ENCODE measurements around the gene UBE2A.

Gene UBE2A

GRCh38 chrX:119574394-119575266 lies at the start of gene UBE2A:
UBE2A (plus strand) TSS chrX:119574563; CDS start chrX:119574712, 149 bp downstream.
- peak; percentile 89 for DNase-seq (ENCODE audit: low spot score)

DNA sequence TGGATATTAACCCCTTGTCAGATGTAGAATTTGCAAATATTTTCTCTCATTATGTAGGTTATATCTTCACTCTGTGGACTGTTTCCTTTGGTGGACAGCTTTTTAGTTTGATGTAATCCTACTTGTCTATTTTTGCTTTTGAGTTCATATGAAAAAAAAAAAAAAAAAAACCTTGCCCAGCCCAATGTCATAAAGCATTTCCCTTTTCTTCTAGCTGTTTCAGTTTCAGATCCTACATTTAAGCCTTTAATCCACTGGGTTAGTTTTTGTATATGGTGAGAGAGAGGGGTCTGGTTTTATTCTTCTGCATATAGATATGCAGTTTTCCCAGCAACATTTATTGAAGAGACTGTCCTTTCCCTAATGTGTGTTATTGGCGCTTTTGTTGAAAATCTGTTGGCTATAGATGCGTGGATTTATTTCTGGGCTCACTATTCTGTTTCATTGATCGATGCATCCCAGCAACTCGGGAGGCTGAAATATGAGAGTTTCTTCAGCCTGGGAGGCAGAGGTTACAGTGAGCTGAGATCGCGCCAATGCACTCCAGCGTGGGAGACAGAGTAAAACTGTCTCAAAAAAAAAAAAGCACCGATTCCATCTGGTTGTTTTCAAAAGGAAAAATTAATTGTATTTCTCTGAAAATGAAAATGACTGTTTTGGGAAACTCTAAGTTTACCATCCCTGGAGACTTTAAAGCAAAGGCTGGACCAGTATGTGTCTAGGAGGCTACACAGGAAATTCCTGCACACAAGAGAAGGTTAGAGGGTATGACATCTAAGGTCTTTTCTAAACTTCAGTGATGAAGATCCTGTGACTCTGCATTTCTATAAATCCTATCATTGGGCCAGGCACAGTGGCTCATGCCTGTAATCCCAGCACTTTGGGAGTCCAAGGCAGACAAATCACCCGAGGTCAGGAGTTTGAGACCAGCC lies 44.8 kb upstream of the UBE2A start:
- DNase-seq (ENCODE audit: low spot score), result no peak

GRCh38 chrX:119537487-119537886 lies 36.9 kb upstream of the UBE2A start:
- DNase-seq (ENCODE audit: low spot score), result no peak

DNA sequence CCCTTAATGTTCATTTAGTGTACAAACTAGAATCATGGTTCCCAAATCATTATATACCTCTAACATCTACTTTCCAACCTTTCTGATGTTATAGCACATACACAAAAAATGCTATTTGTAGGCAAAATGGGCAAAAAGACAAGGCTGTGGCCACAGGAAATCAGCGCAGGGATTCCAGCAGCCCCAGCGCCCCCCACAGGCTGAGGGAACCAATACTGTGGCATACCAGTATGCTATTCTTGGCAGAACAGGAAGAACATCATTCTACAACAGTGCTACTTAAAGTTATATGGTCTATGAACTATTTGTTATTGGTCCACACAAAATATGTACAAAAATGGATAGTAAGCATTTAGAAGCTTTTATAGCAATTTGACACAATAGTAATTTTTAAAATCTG lies 34.5 kb upstream of the UBE2A start:
- no peak for DNase-seq (ENCODE audit: low spot score)

DNA sequence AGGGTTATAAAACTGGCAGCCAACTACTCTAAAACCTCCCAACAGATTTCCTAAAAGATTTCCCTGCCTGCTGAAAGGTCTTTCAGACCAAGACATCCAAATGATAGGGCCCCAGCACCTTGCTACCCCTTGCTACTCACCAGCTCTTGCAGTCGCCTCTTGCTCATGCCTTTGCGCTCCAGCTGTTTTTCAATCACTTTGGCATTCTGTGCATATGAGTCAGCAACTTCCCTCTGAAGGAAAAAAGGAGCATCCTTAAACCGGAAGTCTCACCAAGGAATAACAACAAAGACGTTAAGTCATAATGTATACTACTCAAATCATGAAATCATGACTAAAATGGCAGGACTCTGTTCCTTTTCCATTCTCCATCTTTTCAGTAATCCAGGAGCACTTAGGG lies 33.2 kb upstream of the UBE2A start:
- no peak for DNase-seq (ENCODE audit: low spot score)

DNA sequence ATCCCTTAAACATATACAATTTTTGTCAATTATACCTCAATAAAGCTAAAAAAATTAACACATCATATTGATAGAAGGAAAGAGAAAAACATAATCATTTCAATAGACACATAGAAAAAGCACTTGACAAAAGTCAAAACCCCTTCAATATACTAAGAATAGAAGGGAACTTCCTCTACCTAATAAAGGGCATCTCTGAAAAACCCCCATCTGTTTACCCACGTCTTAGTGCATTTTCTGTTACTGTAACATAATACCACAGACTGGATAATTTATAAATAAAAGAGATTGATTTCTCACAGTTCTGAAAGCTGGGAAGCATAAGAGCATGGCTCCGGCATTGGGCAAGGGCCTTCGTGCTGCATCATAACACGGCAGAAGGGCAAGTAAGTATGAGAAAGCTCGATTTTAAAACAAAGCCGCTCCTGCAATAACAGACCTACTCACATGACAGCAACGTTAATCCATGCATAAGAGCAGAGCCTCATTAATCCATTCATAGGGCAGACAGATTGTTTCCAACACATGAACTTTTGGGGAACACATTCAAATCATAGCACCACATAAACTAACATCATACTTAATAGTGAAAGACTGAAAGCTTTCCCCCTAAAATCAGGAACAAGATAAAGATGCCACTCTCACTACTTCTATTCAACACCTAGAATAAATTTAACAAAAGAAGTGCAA lies 24.9 kb upstream of the UBE2A start:
- DNase-seq (ENCODE audit: low spot score), result no peak

- no peak for DNase-seq (ENCODE audit: low spot score)
Observed at GRCh38 chrX:119552508-119552907, 21.9 kb upstream of the UBE2A start.

GRCh38 chrX:119565107-119565663 lies 9.2 kb upstream of the UBE2A start, which contains the start of gene STEEP1:
STEEP1 (minus strand) TSS chrX:119565409; CDS start chrX:119565355, 54 bp downstream.
- peak; percentile 89 for DNase-seq (ENCODE audit: low spot score)

DNA sequence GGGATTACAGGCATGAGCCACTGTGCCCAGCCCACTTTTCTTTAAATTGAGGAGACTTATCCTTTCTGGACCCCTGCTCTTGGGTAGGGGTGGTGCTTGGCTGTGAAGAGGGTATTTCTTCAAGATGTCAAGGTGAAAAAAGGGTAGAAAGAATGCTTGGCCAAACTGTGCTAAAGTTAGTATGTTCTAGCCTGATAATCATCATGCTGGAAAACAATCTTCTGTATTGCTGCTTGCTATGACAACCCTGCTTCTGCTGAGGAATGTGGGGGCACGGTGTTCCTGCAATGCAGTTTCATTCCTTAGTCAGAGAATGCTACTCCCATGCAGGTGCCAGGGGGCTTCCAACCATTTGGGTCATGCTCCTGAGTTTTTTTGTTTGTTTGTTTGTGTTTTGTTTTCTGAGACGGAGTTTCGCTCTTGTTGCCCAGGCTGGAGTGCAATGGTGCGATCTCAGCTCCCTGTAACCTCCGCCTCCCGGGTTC lies 4.0 kb upstream of the UBE2A start:
- DNase-seq (ENCODE audit: low spot score), result no peak

GRCh38 chrX:119573222-119573621 lies 1.1 kb upstream of the UBE2A start:
- DNase-seq (ENCODE audit: low spot score), result no peak

GRCh38 chrX:119573840-119574393 lies 446 bp upstream of the UBE2A start:
- peak; percentile 3 for DNase-seq (ENCODE audit: low spot score)

GRCh38 chrX:119579414-119579813 lies 5.1 kb downstream of the UBE2A start:
- DNase-seq (ENCODE audit: low spot score), result no peak

GRCh38 chrX:119583431-119584059 lies 9.2 kb downstream of the UBE2A start:
- no peak for DNase-seq (ENCODE audit: low spot score)

GRCh38 chrX:119589810-119590209 lies 15.4 kb downstream of the UBE2A start:
- no peak for DNase-seq (ENCODE audit: low spot score)

DNA sequence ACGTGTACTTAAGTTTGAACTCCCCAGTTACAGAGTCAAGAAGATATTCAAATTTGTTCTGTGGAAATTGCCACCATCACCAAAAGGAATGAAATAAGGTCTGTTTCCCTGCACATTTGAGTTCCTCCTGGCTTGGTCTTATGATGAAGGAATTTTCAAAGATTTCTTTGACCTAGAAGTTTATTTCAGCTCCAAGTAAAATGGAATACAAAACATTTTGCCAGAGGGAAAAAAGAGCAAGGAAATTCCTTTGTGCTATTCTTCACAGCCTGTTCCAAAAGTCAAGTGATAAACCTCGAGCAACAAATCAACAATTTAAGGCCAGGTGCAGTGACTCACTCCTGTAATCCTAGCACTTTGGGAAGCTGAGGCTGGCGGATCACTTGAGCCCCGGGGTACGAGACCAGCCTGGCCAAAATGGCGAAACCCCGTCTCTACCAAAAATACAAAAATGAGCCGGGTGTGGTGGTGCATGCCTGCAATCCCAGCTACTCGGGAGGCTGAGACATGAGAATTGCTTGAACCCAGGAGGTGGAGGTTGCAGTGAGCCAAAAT lies 28.4 kb downstream of the UBE2A start:
- DNase-seq (ENCODE audit: low spot score), result no peak

DNA sequence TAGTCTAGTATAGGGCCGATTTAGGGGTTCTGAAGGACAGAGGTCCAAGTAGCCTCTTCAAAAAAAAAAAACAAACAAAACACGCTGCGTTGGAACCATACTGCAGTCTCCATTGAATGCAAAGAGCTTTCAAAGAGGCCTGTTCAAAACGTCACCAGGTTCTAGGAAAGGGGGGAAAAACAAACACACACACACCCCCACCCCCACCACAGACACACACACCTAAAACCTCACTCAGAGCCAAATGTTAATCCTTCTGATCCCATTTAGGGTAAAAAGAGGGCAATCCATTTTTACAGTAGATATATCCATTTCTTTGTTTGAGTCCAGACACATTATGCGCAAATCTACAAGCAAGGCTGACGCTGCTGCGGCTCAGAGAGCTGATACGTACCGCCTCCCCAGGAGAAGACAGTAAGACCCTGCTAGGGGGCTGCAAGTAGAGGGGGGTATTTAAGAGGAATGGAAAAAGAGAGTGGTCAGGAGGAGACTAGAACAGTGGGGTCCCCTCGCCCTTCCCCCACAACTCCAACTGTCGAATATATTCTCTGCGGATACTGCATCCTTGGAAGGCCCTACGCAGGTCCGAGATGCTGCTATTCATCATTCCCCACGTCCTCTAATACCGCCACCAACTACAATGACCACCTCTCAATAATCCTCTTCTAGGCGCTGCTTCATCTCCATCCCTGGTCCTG lies 30.6 kb downstream of the UBE2A start:
- DNase-seq (ENCODE audit: low spot score), result peak; percentile 1

DNA sequence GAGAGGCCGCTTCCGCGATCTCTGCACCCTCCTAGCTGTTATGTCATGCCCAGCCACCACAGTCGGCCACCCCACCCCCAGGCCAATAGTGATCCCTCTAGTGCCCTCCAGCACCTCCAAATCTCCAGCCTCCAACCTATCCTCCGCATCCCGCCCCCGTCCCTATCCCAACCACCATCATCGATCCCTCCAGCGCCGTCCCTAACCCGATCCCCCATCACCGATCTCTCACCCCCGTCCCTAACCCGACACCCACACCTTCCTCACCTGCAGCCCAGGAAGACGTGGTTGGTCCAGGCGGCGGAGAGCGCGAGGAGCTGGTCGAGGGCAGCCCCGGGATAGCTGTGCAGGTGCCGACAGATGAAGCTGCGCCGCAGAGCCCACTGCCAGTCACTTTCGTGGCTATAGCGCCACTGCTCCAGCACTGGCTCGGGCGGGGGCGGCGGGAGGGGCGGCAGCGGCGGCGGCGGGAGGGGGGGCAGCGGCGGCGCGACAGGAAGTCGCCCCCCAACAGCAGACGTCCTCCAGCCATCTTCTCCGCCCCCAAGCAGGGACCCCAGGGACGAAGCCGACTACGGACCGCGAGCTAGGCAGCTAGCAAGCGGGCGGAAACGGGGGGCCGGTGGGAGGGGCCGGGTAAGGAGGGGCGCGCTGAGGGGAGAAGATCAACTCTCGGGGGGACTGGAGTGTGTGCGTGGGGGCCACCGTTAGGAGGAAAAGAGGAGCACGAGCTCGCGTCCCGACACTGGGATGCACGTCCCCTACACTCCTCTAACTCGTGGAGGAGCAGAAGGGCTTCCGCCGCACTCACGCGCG lies 31.3 kb downstream of the UBE2A start:
- peak; percentile 47 for DNase-seq (ENCODE audit: low spot score)

DNA sequence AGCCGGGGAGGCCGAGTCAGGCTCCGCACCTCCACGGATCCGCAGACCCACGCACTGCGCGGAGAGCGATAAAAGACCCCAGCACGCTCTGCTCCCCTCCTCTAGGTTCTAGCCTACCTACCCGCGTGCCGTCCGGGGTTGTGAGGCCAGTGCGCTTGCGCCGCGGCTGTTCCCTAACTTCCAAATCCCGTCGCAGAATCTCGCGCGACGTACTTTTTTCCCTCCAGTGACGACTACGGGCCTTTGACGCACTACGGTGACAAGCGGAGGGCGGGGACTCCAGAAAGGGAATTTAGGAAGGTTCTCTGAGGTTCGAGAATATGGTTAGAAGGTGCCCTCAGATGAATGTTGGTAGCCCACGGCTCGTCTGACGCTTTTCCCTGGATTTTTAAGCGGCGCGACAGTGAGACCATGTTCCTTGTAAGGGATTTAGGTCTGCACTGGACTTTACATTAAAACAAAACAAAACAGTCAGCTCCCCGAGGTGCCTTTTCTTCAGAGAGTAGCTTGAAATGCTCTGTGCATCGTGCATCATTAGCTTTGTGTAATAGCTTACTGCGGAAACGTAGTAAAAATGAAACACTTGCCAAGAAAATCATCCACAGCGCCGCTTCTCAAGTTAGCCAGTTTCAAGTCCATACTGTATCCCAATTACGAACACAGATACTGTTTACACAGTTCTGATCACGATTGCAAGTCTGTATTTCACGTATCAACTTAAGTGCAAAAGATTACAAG lies 32.1 kb downstream of the UBE2A start, which contains the start of gene NKRF:
Gene NKRF (minus strand): TSS at position 145 of the 738 bp plus-strand sequence.
- peak; percentile 91 for DNase-seq (ENCODE audit: low spot score)
